ENCODE results near the gene LGALS3BP.
A peak's percentile ranks its signal among the peaks of the same experiment; 100 is the strongest.

LGALS3BP gene

GRCh38 chr17:78957128-78957527 is 22.6 kb downstream of the LGALS3BP start:
- no peak for TF ChIP-seq CTCF (IDR thresholded peaks at IDR 0.05; ENCODE audit: low read length, missing control alignments)
- peak; percentile 58 for DNase-seq (ENCODE audit: low read depth)
- H3K4me3 ChIP-seq (replicated peaks; ENCODE audit: low read depth, low read length): no peak overlapping the region

- DNase-seq (ENCODE audit: low read depth): no peak
- H3K4me3 ChIP-seq (replicated peaks; ENCODE audit: low read depth, low read length): no peak overlapping the region
- no peak for TF ChIP-seq CTCF (IDR thresholded peaks at IDR 0.05; ENCODE audit: low read length, missing control alignments)
Observed at GRCh38 chr17:78956254-78956653, 23.5 kb downstream of the LGALS3BP start.

- DNase-seq (ENCODE audit: low read depth): no peak
Observed at GRCh38 chr17:78954684-78955083, 25.0 kb downstream of the LGALS3BP start.

GRCh38 chr17:78953356-78954350 is 26.1 kb downstream of the LGALS3BP start:
- no peak for TF ChIP-seq CTCF (IDR thresholded peaks at IDR 0.05; ENCODE audit: low read length, missing control alignments)
- no peak overlapping the region for H3K4me3 ChIP-seq (replicated peaks; ENCODE audit: low read depth, low read length)
- no peak for DNase-seq (ENCODE audit: low read depth)

More at GRCh38 chr17:78954684-78955083, 25.0 kb downstream of the LGALS3BP start:
- H3K4me3 ChIP-seq (replicated peaks; ENCODE audit: low read depth, low read length): no peak overlapping the region
- no peak for TF ChIP-seq CTCF (IDR thresholded peaks at IDR 0.05; ENCODE audit: low read length, missing control alignments)

- H3K4me3 ChIP-seq (replicated peaks; ENCODE audit: low read depth, low read length): no peak overlapping the region
- no peak for TF ChIP-seq CTCF (IDR thresholded peaks at IDR 0.05; ENCODE audit: low read length, missing control alignments)
- no peak for DNase-seq (ENCODE audit: low read depth)
Observed at GRCh38 chr17:78952706-78953105, 27.0 kb downstream of the LGALS3BP start.

- H3K4me3 ChIP-seq (replicated peaks; ENCODE audit: low read depth, low read length): no peak overlapping the region
- no peak for TF ChIP-seq CTCF (IDR thresholded peaks at IDR 0.05; ENCODE audit: low read length, missing control alignments)
- peak; percentile 29 for DNase-seq (ENCODE audit: low read depth)
Observed at GRCh38 chr17:78951967-78952551, 27.7 kb downstream of the LGALS3BP start.
